ENCODE results near the gene GABRB1.

GRCh38 chr4:47040828-47041227 lies 9.5 kb downstream of the GABRB1 start:
- no peak for TF ChIP-seq CTCF (conservative IDR thresholded peaks at IDR 0.05; ENCODE audit: low read depth in 2 of 2)
- no peak for TF ChIP-seq EZH2 (IDR thresholded peaks at IDR 0.05; ENCODE audit: low read depth, unreplicated experiment)
- no peak for TF ChIP-seq CREB1 (CRISPR knock-in tag; IDR thresholded peaks at IDR 0.05; ENCODE audit: low read depth)
- no peak for TF ChIP-seq EZH2phosphoT487 (IDR thresholded peaks at IDR 0.05; ENCODE audit: unreplicated experiment)
- TF ChIP-seq REST (IDR thresholded peaks at IDR 0.05; ENCODE audit: unreplicated experiment) = no peak
- TF ChIP-seq ZNF331 (CRISPR knock-in tag; IDR thresholded peaks at IDR 0.05; ENCODE audit: low read depth) = no peak
- TF ChIP-seq POLR2AphosphoS5 (IDR thresholded peaks at IDR 0.05; ENCODE audit: low read depth) = no peak
- TF ChIP-seq JUNB (IDR thresholded peaks at IDR 0.05; ENCODE audit: unreplicated experiment) = no peak

All from GM23338 (cell line).